Measurements from ENCODE around the gene ASAP3.
"Not testable (repeated sequence)": the region's sequence is repeated elsewhere in the genome, so short reads cannot be mapped to it uniquely, and the experiment has no call there.

The ASAP3 gene

GRCh38 chr1:23394181-23394580, 89.8 kb downstream of the ASAP3 start:
- no peak for DNase-seq

- no peak for DNase-seq
These were observed 90.3 kb downstream of the ASAP3 start for GRCh38 chr1:23393706-23394105.

- no peak for DNase-seq
These were observed 91.7 kb downstream of the ASAP3 start for GRCh38 chr1:23392125-23392855.

DNA sequence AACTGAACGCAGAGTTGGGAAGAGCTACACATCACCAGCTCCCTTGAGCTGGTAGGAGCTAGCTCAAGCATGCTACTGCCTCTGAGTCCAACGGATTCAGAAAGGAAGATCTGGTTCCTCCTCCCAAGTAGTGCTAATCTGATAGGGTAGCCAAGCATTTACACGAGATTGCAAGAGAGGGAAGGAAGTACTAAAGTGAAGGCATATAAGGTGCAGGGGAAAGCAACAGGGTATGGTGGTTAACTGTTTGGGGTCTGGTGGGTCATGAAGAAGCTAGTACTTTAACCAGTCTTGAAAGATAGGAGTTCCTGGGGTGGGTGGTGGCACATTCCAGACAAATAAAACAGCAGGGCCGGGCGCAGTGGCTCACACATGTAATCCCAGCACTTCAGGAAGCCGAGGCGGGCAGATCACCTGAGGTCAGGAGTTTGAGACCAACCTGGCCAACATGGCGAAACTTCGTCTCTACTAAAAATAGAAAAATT, 94.1 kb downstream of the ASAP3 start:
- DNase-seq: no peak

DNA sequence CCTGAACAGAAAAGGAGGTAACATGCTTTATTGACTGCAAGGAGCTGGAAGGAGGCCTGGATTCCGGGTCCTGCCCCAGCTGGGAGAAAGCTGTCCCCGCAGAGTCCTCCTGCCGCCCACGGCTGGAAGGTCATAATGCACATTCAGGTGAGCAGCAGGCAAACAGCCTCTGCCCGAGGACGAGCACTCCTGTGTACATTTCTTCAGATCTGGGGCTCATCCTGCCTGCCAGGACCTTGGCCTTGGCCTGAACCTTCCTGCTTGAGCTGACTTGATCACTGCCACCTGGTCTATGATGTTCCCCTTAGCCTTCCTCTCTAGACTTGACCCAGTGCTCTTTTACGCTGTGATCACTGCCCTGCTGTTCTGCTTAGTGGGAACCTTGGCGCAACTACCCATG, 96.5 kb downstream of the ASAP3 start:
- no peak for DNase-seq

DNA sequence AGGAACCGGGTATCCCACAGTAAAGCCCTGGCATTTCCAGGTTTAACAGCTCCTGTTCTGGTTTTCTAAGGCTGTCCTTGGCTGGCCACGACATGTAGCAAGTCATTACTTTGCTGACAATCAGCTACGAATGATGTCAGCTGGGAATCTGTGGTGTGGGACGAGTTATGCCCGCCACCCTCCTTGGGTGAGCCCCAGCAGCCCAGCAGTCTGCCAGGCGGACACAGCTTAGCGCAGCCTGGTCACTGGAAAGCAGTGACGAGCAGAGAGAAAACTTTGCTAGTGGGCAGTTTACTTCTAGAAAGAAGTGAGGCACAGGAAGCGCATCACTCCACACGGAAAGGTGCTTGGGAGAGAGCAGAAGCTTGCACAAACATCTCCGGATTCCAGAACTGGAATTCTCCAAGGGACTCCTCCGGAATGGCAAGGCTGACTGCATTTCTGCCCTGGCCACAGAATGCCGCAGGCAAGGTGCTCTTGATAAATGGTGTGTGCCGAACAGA, 98.8 kb downstream of the ASAP3 start:
- no peak for DNase-seq

DNA sequence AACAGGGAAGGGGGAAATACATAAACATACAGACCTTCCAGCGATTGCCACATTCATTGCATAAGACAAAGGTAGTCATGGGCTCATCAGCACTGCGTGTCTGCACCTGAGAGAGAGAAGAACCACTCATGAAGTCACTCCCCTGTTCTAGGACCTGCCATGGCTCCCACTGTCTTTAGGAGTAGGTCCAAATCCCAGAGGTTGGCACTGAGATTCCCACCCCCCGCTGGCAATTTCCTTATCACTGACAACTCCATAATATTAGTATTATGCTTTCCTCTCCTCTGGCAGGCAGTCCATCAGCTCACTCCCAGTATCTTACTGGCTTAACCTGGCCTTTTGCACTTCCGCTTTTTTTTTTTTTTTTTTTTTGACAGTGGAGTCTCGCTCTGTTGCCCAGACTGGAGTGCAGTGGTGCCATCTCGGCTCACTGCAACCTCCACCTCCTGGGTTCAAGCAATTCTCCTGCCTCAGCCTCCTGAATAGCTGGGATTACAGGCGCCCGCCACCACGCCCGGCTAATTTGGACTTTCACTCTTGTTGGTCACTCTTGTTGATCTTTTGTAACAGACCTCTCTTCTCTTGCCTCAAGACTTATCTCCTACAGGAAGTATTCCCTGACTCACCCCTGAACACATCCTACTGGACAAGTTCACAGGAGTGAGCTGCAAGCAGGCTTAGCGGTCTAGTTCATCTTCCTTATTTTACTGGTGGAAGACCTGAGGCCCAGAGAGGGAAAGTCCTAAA, 99.5 kb downstream of the ASAP3 start:
- DNase-seq: no peak

- no peak for DNase-seq
These were observed 100.2 kb downstream of the ASAP3 start for GRCh38 chr1:23383577-23384311.

DNA sequence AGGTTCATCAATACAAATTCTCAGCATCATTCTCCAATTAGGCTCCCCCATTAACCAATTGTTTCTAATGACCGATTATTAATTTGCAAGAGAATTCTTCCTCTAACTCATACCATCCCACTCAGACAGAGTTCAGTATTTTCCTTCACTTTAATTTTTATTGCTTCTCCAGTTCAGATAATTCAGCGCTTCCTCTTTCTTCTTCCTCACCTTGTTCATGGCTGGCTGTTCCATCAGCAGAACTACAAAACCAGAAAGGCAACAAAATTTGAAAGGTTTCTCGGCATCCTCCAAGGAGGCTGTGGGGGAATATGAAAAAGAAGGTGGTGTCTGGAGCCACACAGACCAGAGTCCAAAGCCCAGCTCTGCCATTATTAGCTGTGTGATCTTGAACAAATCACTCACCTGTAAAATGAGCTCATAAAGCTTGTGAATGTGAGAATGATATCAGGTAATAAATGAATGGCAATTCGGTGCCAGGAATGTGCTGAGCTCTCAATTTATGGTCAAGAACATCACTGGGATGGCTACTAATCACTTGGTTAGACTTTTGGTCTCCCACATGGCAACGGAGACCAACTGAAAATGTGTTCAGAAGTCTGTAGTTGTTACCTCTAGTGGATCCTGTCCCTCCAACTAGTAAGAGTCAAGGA, 102.6 kb downstream of the ASAP3 start:
- DNase-seq: no peak

GRCh38 chr1:23380719-23381118, 103.3 kb downstream of the ASAP3 start:
- no peak for DNase-seq

DNA sequence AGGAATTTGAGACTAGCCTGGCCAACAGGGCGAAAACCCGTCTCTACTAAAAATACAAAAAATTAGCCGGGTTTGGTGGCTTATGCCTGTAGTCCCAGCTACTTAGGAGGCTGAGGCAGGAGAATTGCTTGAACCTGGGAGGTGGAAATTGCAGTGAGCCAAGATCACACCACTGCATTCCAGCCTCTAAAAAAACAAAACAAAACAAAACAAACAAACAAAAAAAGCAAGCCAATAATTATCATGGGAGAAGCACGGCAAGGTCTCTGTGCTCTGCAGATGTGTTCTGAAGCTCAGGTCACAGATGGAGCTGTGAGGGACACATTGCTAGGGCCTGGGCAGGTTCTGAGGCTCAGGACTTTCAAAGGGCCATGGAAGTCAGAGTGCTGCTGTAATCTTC, 103.7 kb downstream of the ASAP3 start:
- DNase-seq: not testable (repeated sequence)
